ENCODE results near the gene ANKRD65.

The ANKRD65 gene

DNA sequence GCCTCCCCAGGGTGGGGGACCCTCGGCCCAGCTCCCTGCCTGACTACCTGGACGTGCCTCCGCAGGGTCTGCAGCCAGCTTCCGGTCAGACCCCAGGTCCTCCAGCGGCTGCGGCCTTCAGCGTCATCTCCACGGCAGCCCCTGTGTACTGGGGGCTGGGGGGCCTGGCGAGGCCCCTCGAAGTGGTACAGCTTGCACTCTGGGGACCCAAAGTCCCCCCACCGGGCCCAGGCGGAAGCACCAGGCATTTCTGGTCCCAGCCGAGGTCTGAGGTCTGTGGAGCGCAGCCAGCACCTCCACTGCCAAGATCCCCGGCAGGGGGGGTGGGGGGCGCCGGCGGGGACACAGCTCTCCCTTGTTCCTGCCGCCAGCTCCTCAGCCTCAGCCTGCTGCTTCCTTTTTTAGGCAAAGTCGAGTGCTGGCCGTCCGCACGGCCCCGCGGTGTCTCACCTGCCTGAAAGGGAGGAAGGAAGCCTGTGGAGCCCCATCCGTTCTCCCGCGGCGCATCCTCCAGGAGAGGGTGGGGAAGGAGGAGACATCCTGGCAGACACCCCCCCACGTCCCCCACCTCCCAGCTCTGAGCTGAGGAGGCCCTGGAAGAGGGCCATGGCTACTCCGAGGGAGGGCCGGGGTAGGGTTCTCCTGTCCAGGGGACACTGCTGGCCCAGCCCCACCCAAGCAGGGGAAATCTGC, 13.2 kb upstream of the ANKRD65 start:
- H3K4me3 ChIP-seq (replicated peaks in 1 of 2; ENCODE audit: low read depth in 2 of 2, low read length in 2 of 2), result no peak overlapping the region
- TF ChIP-seq, protein P1, sequence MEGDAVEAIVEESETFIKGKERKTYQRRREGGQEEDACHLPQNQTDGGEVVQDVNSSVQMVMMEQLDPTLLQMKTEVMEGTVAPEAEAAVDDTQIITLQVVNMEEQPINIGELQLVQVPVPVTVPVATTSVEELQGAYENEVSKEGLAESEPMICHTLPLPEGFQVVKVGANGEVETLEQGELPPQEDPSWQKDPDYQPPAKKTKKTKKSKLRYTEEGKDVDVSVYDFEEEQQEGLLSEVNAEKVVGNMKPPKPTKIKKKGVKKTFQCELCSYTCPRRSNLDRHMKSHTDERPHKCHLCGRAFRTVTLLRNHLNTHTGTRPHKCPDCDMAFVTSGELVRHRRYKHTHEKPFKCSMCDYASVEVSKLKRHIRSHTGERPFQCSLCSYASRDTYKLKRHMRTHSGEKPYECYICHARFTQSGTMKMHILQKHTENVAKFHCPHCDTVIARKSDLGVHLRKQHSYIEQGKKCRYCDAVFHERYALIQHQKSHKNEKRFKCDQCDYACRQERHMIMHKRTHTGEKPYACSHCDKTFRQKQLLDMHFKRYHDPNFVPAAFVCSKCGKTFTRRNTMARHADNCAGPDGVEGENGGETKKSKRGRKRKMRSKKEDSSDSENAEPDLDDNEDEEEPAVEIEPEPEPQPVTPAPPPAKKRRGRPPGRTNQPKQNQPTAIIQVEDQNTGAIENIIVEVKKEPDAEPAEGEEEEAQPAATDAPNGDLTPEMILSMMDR (IDR thresholded peaks at IDR 0.05; ENCODE audit: low read depth, low read length), result no peak

DNA sequence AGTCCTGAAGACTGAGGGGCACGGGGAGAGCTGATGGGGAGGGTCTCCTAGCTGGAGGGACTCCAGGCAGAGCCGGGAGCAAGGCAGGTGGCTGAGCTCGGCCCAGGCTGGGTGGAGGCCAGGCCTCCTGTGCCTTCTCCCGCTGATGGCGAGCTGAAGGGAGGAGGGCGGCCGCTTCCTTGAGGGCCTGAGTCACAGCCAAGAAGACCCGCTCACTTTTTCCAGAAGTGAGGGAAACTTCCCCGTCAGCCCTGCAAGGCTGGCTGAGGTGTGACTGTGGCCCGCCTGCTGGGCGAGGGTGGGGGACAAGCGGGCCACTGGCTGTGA, 12.7 kb upstream of the ANKRD65 start:
- H3K4me3 ChIP-seq (replicated peaks in 1 of 2; ENCODE audit: low read depth in 2 of 2, low read length in 2 of 2), result no peak overlapping the region
- peak; percentile 62 to 66 for DNase-seq (ENCODE audit: low read depth in 2 of 2)
- TF ChIP-seq, protein P1 (IDR thresholded peaks at IDR 0.05; ENCODE audit: low read depth, low read length), result no peak

More for the DNA sequence above, 13.2 kb upstream of the ANKRD65 start:
- peak in 1 of 2 donors; percentile 36 for DNase-seq (ENCODE audit: low read depth in 2 of 2)

GRCh38 chr1:1432951-1433803, 12.1 kb upstream of the ANKRD65 start:
- H3K4me3 ChIP-seq (replicated peaks in 1 of 2; ENCODE audit: low read depth in 2 of 2, low read length in 2 of 2), result no peak overlapping the region
- TF ChIP-seq, protein P1 (IDR thresholded peaks at IDR 0.05; ENCODE audit: low read depth, low read length), result no peak
- peak; percentile 25 to 36 for DNase-seq (ENCODE audit: low read depth in 2 of 2)

DNA sequence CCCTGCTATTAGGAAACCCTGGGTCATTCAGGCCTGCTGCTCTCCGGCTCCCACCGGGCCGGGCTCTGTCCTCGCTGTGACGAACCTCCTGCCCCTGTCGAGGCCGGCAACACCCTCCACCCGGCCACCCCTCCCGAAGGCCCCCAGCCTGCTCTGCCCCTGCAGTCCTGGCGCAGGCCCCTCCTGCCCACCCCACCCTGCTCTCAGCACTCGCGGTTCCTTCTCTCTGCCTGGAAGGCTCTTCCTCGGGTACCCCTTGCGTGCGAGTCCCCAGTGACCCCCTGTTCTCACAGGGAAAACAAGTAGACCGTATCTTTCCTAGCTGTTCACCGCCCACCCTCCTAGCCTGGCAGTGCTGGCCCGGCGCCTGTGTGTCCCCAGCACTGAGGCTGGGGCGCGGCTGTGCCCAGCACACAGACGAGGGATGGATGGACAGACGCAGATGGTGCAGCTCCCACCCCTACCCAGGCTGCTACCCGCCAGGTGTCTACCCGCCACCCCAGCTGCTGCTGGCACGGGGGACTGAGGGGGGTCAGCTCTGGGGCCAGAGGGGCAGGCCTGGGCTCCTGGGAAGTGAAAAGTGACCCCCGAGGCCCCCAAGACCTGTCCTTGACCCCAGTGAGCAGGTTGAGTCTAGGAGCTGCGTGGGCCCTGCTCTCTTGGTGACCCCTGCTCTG, 11.3 kb upstream of the ANKRD65 start:
- no peak overlapping the region for H3K4me3 ChIP-seq (replicated peaks in 1 of 2; ENCODE audit: low read depth in 2 of 2, low read length in 2 of 2)
- DNase-seq (ENCODE audit: low read depth in 2 of 2), result no peak
- TF ChIP-seq, protein P1 (IDR thresholded peaks at IDR 0.05; ENCODE audit: low read depth, low read length), result no peak

DNA sequence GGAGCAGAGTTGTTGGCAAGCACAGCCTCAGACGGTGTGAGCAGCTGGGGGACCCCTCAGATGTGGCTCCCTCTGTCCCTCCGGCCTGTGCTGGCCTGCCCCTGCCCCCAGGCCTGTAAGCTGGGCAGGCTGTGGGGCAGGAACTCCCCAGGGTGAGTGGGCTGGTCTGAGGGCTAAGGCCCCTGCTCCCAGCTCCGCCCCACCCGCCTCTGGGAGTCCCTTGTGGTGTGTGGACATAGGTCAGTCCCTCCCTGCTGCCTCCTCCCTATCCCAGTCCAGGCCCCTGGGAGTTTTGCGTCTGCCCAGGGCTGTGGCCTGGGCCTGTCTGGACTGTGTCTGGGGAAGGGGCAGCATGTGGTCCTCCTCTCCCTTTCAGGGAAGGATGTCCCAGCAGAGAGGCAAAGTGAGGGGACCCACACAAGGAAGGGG, 10.8 kb upstream of the ANKRD65 start:
- TF ChIP-seq, protein P1 (IDR thresholded peaks at IDR 0.05; ENCODE audit: low read depth, low read length), result no peak
- DNase-seq (ENCODE audit: low read depth in 2 of 2), result peak; percentile 54 to 55
- no peak overlapping the region for H3K4me3 ChIP-seq (replicated peaks in 1 of 2; ENCODE audit: low read depth in 2 of 2, low read length in 2 of 2)

GRCh38 chr1:1430992-1431844, 10.1 kb upstream of the ANKRD65 start:
- no peak for DNase-seq (ENCODE audit: low read depth in 2 of 2)
- TF ChIP-seq, protein P1 (IDR thresholded peaks at IDR 0.05; ENCODE audit: low read depth, low read length), result no peak
- H3K4me3 ChIP-seq (replicated peaks in 1 of 2; ENCODE audit: low read depth in 2 of 2, low read length in 2 of 2), result no peak overlapping the region
